ENCODE data around the gene GRK7.

- TF ChIP-seq CTCF (conservative IDR thresholded peaks at IDR 0.05; ENCODE audit: low read depth, low read length) = no peak
- TF ChIP-seq EZH2 (IDR thresholded peaks at IDR 0.05; ENCODE audit: borderline replicate concordance, low read depth, low read length, poor library complexity, severe bottlenecking) = no peak
These were observed 32.5 kb downstream of the GRK7 start for GRCh38 chr3:141795741-141796080.
